ENCODE data around the gene GALNT18.

DNA sequence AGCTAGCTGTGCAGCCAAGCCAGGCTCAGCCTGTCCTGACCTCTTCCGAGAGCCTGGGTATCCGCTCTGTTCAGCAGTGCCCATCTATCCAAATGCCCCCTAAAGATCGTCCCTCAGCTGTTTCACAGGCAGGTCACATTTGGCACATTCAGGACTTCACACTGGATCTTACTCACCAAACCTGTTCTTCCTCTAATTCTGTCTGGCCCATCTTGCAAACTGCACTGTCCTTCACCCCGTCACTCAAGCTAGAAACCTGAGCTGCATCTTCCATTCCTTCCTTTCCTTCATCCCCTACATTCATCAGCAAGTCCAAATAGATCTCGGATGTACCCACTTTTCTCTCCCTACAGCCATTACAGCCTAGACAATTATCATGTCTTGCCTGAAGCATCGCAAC lies 208.0 kb downstream of the GALNT18 start:
- TF ChIP-seq, protein P1, sequence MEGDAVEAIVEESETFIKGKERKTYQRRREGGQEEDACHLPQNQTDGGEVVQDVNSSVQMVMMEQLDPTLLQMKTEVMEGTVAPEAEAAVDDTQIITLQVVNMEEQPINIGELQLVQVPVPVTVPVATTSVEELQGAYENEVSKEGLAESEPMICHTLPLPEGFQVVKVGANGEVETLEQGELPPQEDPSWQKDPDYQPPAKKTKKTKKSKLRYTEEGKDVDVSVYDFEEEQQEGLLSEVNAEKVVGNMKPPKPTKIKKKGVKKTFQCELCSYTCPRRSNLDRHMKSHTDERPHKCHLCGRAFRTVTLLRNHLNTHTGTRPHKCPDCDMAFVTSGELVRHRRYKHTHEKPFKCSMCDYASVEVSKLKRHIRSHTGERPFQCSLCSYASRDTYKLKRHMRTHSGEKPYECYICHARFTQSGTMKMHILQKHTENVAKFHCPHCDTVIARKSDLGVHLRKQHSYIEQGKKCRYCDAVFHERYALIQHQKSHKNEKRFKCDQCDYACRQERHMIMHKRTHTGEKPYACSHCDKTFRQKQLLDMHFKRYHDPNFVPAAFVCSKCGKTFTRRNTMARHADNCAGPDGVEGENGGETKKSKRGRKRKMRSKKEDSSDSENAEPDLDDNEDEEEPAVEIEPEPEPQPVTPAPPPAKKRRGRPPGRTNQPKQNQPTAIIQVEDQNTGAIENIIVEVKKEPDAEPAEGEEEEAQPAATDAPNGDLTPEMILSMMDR (IDR thresholded peaks at IDR 0.05) = no peak
- TF ChIP-seq POLR2A (IDR thresholded peaks at IDR 0.05) = no peak

Data from breast epithelium (tissue), 3 donors.